ENCODE results near the gene KRT39. TPM values are rescaled to one million over a fixed set of nuclear protein-coding genes. Genes with fewer than 3 reads are reported as not detected.

Gene KRT39
- total RNA-seq, 1 experiment from 2014 or later: not detected

- POLR2A ChIA-PET (ENCODE audit: low non-redundant PET): no interaction called here
These were observed 46.4 kb upstream of the KRT39 start for GRCh38 chr17:41013181-41013580.

GRCh38 chr17:41012326-41013120 lies 45.8 kb upstream of the KRT39 start:
- intact Hi-C loops (cut with micrococcal nuclease; ENCODE audit: unreplicated experiment): no loop called here
- TF ChIP-seq CTCF (conservative IDR thresholded peaks at IDR 0.05; ENCODE audit: low read depth, low read length) (no peak), EZH2 (IDR thresholded peaks at IDR 0.05; ENCODE audit: borderline replicate concordance, low read depth, low read length, poor library complexity, severe bottlenecking) (no peak)
- no peaks in the 10 kb centered on the region for H3K9me3 ChIP-seq (ENCODE audit: low read depth, low read length, poor library complexity, severe bottlenecking)
- BruUV-seq (replicated peaks): no TSS peak
- ChIA-PET POLR2A (ENCODE audit: low non-redundant PET) (no interaction called here), CTCF (no interaction called here)
- no peak for DNase-seq (ENCODE audit: low spot score)
- H3K27me3 ChIP-seq (replicated peaks; ENCODE audit: insufficient read depth, low read depth, low read length, poor library complexity): no peaks in the 10 kb centered on the region
- no peaks in the 10 kb centered on the region for H3K4me1 ChIP-seq (ENCODE audit: insufficient read depth, low read length, poor library complexity, severe bottlenecking)
- no peak overlapping the region for H3K27ac ChIP-seq (ENCODE audit: low read depth, low read length, poor library complexity, severe bottlenecking)
- H3K36me3 ChIP-seq (ENCODE audit: insufficient read depth, low read length, poor library complexity, severe bottlenecking): no peaks in the 10 kb centered on the region
- no peak overlapping the region for H3K4me3 ChIP-seq (ENCODE audit: low read depth, low read length, poor library complexity, severe bottlenecking)

More at GRCh38 chr17:41013181-41013580, 46.4 kb upstream of the KRT39 start:
- H3K9me3 ChIP-seq (ENCODE audit: low read depth, low read length, poor library complexity, severe bottlenecking): no peaks in the 10 kb centered on the region
- H3K27ac ChIP-seq (ENCODE audit: low read depth, low read length, poor library complexity, severe bottlenecking): no peak overlapping the region
- CTCF ChIA-PET: no interaction called here
- no TSS peak for BruUV-seq (replicated peaks)
- no peaks in the 10 kb centered on the region for H3K4me1 ChIP-seq (ENCODE audit: insufficient read depth, low read length, poor library complexity, severe bottlenecking)
- intact Hi-C loops (cut with micrococcal nuclease; ENCODE audit: unreplicated experiment): no loop called here
- no peaks in the 10 kb centered on the region for H3K27me3 ChIP-seq (replicated peaks; ENCODE audit: insufficient read depth, low read depth, low read length, poor library complexity)
- H3K36me3 ChIP-seq (ENCODE audit: insufficient read depth, low read length, poor library complexity, severe bottlenecking): no peaks in the 10 kb centered on the region
- no peak for TF ChIP-seq EZH2 (IDR thresholded peaks at IDR 0.05; ENCODE audit: borderline replicate concordance, low read depth, low read length, poor library complexity, severe bottlenecking)
- no peak for TF ChIP-seq CTCF (conservative IDR thresholded peaks at IDR 0.05; ENCODE audit: low read depth, low read length)
- no peak for DNase-seq (ENCODE audit: low spot score)
- no peak overlapping the region for H3K4me3 ChIP-seq (ENCODE audit: low read depth, low read length, poor library complexity, severe bottlenecking)

- Histone ChIP-seq H3K36me3 (ENCODE audit: insufficient read depth, low read length, poor library complexity, severe bottlenecking) (no peaks in the 10 kb centered on the region), H3K27me3 (replicated peaks; ENCODE audit: insufficient read depth, low read depth, low read length, poor library complexity) (no peaks in the 10 kb centered on the region), H3K4me1 (ENCODE audit: insufficient read depth, low read length, poor library complexity, severe bottlenecking) (no peaks in the 10 kb centered on the region), H3K9me3 (ENCODE audit: low read depth, low read length, poor library complexity, severe bottlenecking) (no peaks in the 10 kb centered on the region), H3K27ac (ENCODE audit: low read depth, low read length, poor library complexity, severe bottlenecking) (no peak overlapping the region), H3K4me3 (ENCODE audit: low read depth, low read length, poor library complexity, severe bottlenecking) (no peak overlapping the region)
- intact Hi-C loops (cut with micrococcal nuclease; ENCODE audit: unreplicated experiment): no loop called here
- ChIA-PET CTCF (no interaction called here), POLR2A (ENCODE audit: low non-redundant PET) (no interaction called here)
- TF ChIP-seq CTCF (conservative IDR thresholded peaks at IDR 0.05; ENCODE audit: low read depth, low read length) (no peak), EZH2 (IDR thresholded peaks at IDR 0.05; ENCODE audit: borderline replicate concordance, low read depth, low read length, poor library complexity, severe bottlenecking) (no peak)
- no peak for DNase-seq (ENCODE audit: low spot score)
- BruUV-seq (replicated peaks): no TSS peak
These were observed 43.7 kb upstream of the KRT39 start for GRCh38 chr17:41010441-41010840.

All from A673 (cell line).